Activated naive CD4-positive, alpha-beta T cell (primary cell): ENCODE data around the gene LGALS9C.
"Not testable (repeated sequence)": the region's sequence is repeated elsewhere in the genome, so short reads cannot be mapped to it uniquely, and the experiment has no call there.

Source experiments
- DNase-seq, 4 experiments: peaks; one replicate each; lab custom pipeline; 2025; lab: John Stamatoyannopoulos, UW

LGALS9C gene

GRCh38 chr17:18478362-18478761, 1.8 kb downstream of the LGALS9C start:
- DNase-seq = not testable (repeated sequence)

DNA sequence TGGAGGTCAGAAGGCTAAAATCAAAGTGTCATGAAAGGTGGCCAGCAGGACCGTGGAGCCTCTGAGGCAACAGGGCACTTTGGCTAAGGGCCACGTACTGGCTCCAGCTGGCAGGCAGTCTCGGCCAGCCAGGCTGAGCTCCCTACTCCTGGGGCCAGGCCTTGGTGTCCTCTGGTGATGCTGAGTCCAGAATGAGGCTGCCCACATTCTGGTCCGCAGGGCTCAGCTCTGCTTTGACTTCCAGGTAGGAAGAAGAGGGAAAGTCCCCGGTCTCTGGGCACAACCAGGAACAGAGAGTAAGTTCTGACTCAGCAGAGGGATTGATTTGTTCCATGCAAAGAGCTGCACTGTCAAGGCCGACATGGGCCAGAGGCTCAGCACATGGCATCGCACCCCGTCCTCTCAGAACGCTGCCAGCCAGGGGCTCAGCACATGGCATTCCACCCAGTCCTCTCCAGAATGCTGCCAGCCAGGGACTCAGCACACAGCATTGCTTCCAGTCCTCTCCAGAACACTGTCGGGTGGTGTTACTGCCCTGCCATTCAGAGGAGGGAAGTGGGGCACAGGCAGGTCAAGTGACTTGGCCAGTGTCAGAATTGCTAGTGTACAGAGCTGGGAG, 2.5 kb downstream of the LGALS9C start:
- DNase-seq = not testable (repeated sequence)

DNA sequence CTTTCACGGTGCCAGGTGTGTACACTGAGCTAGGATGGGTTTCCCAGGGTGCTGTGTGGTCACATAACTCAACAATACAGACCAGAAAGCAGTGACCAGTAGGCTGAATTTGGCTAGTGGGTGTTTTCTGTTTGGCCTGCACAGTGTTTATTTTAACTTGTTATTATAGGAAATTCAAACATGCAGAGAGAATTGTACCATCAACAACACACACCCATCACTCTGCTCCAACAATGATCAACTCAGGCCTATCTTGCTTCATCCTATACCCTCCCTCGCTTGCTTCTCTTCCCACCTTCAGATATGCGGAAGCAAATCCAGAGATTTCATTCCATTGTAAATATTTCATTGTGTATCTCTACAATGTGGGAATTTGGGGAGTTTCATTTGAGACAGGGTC, 5.2 kb downstream of the LGALS9C start:
- not testable (repeated sequence) for DNase-seq

DNA sequence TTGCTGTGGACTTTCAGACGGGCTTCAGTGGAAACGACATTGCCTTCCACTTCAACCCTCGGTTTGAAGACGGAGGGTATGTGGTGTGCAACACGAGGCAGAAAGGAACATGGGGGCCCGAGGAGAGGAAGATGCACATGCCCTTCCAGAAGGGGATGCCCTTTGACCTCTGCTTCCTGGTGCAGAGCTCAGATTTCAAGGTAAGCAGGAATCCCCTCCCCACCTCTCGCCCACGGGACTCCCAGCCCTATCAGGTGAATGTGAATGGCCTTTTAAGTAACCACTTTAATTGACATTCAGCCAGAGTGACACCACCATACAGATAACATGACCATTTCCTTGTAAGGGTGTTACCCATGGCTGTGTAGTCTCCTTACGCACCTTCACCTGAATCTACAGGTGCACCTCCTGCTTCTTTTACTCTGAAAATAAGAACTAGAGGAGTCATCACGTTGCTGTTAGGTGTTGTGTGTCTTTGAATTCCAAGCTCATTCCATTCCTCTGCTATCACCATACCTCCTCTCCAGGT, 9.4 kb downstream of the LGALS9C start:
- not testable (repeated sequence) for DNase-seq

DNA sequence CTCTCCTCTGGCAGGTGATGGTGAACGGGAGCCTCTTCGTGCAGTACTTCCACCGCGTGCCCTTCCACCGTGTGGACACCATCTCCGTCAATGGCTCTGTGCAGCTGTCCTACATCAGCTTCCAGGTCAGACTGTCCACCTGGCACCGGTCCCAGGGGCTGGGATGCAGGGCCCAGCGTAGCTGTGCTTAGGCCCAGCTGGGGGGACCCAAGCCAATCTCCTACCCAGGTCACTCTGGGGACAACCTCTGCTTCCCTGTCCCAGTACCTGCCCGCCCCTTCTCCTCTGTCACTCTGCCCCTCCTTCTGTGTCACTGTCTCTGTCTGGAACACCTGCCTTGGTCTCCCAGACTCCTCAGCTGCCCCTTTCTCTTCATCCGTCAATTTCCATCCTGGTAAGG, 11.0 kb downstream of the LGALS9C start:
- DNase-seq = not testable (repeated sequence)

- not testable (repeated sequence) for DNase-seq
Measured at GRCh38 chr17:18488622-18489021, 12.0 kb downstream of the LGALS9C start.

- DNase-seq = not testable (repeated sequence)
Measured at GRCh38 chr17:18490016-18490415, 13.4 kb downstream of the LGALS9C start.

GRCh38 chr17:18492712-18493480, 16.3 kb downstream of the LGALS9C start:
- DNase-seq = not testable (repeated sequence)

GRCh38 chr17:18494250-18494768, 17.7 kb downstream of the LGALS9C start:
- DNase-seq = not testable (repeated sequence)

GRCh38 chr17:18497044-18497443, 20.5 kb downstream of the LGALS9C start:
- DNase-seq = not testable (repeated sequence)

- DNase-seq = not testable (repeated sequence)
Measured at GRCh38 chr17:18499100-18499499, 22.5 kb downstream of the LGALS9C start.

DNA sequence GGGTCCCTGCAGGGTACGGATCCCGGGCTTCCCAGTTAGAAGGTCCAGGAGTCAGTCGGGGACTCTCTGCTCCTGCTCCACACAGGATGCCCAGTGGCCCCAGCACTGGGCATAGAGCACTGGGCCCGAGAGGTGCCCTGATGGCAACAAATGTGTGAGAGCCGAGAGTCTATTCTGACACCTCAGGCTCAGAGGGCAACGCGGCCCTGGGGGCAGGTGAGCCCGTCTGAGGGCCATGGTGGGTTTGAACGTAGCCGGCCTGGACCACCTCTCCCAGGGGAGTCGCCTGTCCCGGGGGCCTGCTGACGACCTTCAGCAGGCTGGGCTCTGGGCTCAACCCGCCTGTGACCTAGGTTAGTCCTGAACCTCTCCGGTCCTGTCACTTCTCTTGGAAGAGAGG, 23.2 kb downstream of the LGALS9C start:
- DNase-seq = not testable (repeated sequence)

GRCh38 chr17:18500281-18500680, 23.7 kb downstream of the LGALS9C start:
- not testable (repeated sequence) for DNase-seq

- DNase-seq = not testable (repeated sequence)
Measured at GRCh38 chr17:18500816-18501215, 24.2 kb downstream of the LGALS9C start.

DNA sequence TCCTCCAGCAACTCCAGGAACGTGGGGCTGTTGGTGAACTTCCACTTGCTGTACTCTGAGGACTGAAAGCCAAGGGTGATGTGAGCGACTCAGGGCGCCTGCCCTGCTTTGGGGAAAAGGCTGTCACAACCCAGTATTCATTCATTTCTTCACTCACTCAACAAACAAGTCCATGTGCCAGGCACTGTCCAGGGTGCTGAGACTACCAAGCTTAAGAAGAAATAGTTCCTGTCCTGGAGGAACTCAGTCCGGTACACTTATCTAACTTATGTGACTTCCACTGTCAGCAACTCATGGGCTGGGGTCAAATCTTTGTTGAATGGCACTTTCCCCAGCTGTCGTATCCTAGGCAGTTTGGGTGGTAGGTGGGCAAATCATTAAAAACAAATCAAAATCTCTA, 26.6 kb downstream of the LGALS9C start:
- DNase-seq = not testable (repeated sequence)

GRCh38 chr17:18507729-18508128, 31.1 kb downstream of the LGALS9C start:
- not testable (repeated sequence) for DNase-seq

GRCh38 chr17:18508667-18509066, 32.1 kb downstream of the LGALS9C start:
- not testable (repeated sequence) for DNase-seq

DNA sequence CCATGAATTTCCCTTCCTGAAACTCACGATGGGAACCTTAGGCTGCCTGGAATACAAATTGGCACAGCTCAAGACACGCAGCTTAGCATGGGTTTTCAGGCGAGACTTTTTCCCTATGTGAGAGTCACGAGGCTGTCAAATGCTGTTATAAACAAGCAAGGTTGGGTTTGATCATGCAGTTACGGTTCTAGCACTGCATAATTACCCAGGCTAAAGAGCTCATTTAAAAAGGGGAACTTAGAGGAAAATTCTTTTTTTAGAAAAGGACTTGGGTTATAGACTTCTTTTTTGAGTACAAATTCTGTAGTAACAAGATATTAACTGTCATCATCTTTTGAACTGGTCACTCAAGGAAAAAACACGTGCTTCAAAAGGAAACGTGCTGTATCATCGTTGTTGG, 44.5 kb downstream of the LGALS9C start:
- DNase-seq = not testable (repeated sequence)

DNA sequence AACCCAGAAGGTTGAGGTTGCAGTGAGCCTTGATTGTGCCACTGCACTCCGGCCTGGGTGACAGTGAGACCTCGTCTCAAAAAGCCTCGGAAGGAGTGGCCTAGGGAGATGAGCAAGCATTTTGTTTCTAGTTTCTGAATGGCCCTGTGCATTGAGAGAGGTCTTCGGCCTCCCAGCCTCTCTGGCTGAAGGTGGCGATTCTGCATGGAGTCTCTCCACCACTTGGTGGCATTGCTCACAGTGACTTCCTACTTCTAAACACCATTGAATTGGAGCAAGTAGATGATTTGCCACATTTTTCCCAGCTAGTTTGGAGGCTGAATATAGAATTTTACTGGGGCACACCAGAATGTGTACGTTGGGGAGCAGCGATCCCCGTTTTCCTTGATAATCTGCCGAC, 48.4 kb downstream of the LGALS9C start:
- DNase-seq = not testable (repeated sequence)

DNA sequence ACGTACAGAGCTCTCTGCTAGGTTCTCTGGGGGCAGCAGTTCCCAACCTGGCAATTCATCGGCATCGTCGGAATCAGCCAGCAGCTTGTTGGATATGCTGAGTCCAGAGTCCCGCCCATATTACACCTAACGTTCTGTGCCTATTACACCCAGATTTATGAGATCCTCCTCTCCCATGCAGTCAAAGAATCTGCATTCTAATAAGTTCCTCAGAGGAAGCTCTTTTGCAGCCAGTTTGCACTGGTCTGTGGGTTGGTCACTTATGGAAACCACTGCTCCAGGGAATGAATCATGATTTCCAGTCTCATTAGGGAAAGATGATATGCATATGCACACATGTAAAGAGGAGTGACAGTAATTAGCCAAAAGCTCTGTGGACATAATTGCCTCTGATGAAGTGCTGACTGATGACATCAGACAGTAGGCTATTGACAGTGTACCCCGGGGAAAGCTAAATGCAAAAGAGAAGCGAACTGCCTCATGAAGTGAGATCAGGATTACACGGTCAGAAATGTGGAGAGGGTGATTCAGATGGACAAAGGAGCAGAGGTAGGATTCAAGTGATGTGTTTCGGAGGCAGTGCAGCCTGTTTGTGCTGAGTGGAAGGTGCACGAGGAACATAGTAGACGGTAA, 49.7 kb downstream of the LGALS9C start:
- not testable (repeated sequence) for DNase-seq

DNA sequence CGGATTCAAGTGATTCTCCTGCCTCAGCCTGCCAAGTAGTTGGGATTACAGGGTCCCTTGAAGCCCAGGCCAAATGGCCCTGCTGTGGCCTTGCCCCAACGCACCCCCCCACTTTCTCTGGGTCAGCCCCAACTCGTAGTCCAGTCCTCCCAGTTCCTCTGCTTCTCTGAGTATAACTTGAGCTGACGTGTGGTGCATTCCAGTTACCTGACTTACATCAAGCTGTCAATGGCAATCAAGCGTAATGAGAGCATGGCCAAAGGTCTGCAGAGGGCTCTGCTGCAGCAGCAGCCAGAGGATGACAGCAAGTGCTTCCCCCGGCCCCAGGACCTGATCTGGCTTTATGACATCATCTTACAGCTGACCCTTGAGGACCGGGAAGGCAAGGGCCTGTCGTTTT, 50.8 kb downstream of the LGALS9C start:
- not testable (repeated sequence) for DNase-seq

- not testable (repeated sequence) for DNase-seq
Measured at GRCh38 chr17:18528435-18528834, 51.8 kb downstream of the LGALS9C start.
